RKO (cell line): ENCODE data around the gene MXD1.
"Not testable (repeated sequence)": the region's sequence is repeated elsewhere in the genome, so short reads cannot be mapped to it uniquely, and the experiment has no call there.

ENCODE experiments used
- DNase-seq: peaks from one replicate; pipeline ENCODE4 v3.0.0-alpha.2; 2016; ENCODE audit warnings: low spot score

The MXD1 gene

DNA sequence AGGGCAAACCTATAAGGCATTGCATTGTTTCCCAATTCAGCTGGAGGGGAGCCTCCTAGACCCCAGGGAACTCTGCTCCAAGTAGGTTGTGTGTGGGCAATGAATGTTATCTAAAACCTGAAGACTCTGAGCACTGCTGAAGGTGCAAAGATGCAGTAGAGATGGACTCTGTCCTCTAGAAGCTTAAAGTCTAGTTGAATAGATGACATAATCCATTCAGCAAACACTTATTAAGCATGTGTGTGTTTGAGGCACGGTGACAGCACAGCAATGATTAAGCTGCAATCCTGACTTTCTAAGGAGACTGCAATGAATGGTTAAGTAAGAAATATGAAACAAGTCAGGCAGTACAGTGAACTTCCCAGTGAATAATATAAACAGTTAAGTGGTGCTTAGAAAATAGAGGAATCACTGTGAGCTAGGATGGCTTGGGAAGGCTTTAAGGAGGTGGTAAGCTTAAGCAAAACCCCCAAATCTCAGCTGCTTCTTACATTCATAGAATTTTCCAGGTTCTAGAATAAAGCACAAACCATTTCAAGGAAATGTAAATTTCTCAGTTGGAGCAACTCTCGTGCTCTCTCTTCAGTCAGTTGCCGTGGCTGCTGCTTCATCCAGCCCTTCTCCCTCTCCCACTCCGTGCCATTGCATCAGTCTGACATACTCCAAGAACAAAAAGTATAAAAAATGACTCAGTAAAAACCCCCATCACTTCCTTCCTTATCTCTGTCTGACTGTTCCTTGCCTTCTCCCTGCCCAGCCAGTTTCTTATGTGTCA, 19.1 kb downstream of the MXD1 start:
- peak; percentile 85 for DNase-seq

DNA sequence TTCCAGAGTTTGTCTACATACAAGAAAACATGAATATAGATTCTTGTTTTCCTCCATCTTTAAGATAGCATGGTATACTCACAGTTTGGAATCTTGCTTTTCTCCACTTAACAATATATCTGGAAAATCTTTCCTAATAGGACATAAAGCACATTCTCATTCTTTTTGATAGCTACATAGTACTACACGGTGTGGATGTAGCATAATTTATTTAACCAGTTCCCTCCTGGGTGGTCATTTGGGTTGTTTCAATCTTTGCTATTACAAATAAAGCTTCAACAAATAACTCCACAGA, 19.7 kb downstream of the MXD1 start:
- DNase-seq, result no peak

DNA sequence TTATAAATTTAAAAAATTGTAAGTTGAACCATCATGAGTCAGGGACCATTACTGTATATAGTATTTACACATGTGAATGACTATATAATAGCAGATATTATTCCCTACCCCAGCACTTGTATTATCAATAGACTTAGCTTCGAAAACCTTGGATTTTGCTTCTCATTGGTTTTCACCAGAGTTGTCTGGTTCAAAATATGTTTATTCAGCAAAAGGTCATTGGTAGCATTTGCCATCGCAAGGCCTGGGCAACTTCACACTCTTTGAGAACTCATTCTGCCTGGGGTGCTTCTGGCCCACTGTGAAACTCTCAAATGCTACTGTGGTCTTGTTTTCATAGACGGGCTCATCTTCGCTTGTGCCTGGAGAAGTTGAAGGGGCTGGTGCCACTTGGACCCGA, 20.1 kb downstream of the MXD1 start:
- no peak for DNase-seq

DNA sequence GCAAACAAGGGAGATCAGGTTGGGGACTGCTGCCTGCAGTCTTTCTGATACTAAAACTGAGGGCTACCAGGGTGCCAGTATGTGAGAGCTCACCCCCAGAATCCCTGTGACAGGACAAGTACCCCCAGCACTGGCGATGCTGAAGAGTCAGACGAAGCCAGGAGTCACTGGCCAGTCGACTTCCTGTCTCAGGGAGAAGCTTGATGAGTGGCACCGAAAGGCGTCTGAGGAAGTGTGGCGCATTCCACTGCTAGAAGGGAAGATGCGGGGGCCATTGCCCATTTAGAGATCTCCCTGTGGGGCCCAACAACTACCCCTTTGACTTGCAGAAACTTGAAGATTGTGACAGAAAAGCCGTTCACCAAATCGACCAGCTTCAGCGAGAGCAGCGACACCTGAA, 22.0 kb downstream of the MXD1 start:
- no peak for DNase-seq

DNA sequence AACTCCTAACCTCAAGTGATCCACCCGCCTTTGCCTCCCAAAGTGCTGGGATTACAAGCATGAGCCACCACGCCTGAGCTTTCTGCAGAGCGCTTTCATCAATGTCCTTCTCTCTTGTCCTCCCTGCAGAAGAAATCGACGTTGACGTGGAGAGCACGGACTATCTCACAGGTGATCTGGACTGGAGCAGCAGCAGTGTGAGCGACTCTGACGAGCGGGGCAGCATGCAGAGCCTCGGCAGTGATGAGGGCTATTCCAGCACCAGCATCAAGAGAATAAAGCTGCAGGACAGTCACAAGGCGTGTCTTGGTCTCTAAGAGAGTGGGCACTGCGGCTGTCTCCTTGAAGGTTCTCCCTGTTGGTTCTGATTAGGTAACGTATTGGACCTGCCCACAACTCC, 23.1 kb downstream of the MXD1 start:
- no peak for DNase-seq

DNA sequence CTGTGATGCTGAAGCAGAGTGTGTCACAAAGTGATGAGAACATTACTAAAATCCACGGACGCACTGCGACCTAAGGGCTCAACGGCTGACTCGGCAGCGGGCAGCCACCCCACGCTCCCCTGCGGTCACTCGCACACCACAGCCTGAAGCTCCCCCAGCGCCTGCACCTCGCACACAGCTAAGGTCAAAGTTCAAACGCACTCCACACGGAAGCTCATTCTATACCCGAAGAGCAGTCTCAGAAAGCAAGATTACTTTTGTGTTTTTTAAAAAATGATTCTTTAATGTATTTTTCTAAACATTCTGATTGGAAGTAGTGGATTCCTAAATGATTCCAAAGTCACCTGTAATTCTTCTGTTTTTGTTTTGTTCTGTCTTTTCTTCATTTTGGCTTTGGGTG, 24.8 kb downstream of the MXD1 start:
- DNase-seq, result no peak

DNA sequence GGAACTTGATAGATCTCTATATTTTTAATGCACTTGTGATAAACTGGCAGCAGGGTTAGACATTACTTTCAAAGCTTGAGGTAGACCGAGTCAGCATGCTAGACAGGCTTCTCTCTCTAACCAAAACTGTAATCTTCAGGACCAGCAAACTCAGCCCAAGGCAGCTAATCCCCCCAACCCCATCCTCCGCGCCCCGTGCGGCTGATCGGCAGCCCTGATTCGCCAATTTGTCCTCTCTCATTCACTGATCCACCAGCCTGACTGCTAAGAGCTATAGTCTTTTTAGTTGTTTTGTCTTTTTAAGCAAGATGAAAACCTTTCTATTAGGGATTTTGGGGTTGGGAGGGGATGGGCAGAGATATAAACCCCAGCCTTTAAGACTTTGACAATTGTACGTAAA, 25.8 kb downstream of the MXD1 start:
- no peak for DNase-seq

DNA sequence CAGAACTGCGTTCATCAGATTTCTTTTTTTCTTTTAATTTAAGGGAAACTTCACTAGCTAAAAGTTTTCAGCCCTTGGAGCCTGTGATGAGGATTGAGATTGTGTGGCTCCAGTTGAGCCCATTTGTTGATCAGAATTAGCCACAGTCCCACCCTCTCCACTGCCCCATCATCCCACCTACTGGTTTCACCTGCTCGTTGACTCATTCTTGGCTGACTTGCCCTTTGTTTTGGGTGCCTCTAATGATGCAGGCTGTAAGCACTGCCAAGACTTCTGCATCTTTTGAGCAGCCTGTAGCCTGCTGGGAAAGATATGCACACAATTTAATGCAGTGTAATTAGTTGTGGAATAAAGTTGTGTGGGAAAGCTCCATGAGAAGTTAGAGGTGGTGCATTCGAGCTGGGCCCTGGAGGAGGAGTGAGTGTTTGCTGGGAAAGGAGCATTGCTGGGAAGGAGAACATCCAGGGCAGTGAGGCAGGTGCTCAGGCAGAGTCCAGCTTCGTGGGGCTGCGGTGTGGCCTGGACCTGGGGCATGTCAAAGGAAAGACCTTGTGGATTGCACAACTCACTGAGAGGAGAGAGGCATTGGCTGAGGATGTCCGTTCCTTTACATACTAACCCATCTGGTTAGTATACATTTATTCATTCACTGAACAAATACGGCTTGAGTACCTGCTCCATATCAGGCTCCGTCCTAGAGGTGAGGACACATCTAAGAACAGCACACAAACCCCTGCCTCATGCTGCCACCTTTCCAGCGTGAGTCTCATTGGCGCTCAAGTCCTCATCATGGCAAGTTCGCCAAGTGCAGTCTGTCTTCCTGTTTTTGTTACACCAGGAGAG, 28.3 kb downstream of the MXD1 start:
- DNase-seq, result no peak

DNA sequence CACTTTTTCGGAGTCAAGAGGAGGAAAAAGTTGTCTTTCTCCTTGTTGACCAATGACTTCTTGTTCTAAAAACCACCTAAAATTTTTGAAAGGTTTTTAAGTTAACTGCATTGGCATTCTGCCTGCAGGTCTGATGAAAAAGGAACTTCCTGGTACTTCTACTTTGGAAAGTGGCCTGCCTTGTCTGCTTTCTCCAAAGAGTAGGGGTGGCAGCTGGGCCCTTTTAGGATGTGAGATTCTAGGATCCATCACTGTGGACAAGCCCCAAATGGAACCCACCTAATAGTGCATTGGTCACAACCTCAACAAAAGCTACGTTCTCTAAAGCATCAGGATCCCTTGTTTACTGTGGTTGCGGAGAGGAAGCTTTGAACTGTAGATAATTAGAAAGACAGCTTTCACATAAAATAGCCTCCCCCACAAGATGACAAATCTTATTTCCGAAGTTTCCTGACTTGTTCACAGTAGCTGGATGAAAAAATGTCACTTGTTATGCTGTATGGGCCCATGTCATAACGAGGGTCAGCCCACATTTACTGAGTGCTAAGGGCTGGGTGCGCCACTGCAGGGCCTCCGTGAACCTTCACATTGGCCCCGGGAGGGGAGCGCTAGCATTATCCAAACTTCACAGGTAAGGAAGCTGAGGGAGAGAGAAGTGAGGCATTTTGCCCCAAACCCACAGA, 29.1 kb downstream of the MXD1 start:
- no peak for DNase-seq

DNA sequence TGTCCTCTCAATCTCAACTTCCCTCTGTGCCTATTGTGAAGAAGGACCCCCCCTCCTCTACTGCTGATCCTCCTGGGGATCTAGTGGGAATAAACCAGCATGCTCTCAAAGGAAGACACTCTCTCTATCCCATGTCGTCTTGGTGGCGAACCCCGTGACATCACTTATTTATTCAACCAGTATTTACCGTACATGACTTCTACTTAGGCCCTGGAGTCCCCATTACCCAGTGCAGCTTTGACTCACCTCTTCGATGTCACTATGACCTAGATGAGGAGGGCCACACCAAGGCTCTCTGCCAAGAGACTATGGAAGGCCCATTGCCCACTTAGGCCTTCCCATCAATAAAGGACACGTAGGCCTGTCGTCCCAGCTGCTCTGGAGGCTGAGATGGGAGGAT, 29.8 kb downstream of the MXD1 start:
- DNase-seq, result no peak

DNA sequence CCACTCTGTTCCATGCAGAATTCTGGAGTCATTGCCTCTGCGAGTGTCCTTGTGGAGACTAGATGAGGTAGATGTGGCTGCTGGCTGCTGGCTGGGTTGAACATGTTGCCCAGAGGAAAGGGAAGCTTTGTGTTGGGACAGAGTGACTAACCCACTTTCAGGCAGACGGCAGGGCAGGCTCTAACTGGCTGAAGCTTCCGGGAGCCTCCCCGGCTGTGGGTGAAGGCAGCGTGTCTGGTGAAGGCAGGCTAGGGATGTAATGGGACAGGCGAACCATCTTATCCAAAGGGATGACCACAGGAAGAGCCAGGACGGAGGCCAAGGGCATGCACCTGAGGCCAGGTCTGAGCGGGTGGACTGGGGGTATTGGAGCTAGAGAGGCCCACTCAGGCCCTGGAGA, 30.5 kb downstream of the MXD1 start:
- DNase-seq, result no peak

DNA sequence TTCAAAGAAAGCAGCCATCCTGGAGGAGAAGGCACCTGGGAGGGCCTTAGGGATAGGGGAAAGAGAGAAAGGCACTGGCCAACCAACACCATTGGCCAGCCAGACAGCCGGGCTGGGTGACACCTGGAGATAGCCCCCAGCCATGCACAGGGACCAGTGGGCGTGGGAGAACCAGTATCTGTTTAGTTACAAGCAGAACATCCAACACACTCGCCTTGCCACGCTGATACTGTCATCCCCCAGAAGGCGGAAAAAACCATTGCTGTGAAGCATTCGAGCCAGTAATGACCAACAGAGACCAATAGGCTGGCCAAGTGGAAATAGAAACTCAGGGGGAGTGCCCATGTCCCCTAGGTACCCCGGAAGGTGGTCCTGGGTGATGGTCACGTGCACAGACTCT, 31.0 kb downstream of the MXD1 start:
- no peak for DNase-seq

DNA sequence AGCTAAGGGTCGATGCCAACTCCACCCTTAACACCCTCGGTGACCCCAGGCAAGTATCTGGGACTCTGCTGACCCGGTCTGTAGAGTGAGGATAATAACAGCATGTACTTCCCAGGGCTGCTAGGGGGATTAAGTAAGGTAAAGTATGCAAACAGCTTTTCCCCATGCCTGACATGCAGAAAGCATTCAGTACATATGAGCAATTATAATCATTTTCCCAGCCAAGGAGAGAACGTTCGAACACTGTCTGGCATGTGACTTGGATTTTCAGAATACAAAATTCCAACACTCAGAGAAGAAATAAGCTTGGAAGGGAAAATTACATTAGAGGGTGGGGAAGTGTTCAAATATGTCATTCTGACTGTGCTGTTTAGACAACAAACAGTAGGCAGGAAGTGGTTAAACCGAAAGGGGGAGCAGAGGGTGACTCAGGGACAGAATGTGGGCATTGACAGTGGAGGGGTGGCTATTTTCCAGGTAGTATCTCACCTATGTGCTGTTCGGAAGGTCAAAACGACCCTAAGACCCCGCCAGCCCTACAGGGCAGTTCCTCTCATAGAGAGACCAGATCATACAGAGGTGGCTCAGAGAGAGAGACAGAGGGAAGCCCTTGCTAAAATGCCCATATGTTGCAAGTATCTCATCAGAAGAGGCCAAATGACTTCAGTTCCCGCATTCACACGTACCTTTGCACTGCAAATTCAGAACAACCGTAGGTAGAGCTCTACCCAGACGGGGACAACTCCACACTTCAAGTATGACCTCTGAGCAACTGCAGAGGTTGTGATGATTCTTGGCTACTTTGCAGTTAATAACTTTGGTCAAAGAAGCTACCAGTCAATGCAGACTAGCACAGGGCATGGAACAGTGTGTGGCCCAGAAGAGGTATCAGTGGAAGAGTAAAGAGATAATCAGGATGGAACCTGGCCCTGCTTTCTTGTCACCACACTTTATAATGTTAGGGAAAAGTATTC, 31.7 kb downstream of the MXD1 start:
- DNase-seq, result peak; percentile 51

DNA sequence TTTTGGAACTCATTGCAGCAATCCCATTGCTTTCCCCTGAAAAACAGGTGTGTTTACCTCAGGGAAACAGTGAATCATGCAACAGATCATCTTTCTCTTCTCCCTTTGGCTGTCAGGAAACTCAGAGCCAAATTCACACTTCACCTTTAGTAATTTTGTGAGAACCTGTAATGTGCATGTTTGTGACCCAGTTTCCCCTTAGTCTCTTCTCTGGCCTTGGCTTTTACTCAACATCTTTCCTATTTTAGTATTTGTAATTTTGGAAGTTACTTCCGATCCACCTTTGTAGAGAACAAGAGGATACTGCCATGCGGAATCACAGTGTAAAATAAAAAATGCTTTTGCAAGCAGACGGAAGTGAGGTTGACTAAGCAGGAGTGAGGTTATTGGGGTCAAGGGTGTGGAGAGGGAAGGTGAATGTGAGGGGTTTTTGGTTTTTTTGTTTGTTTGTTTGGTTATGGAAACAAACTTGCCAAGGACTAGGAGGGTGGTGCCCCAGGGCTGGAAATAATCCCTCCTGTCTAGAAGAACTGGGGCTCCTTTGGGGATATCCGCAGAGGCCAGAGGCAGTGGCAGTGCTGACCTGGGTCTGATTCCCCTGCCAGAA, 32.5 kb downstream of the MXD1 start:
- DNase-seq, result no peak

DNA sequence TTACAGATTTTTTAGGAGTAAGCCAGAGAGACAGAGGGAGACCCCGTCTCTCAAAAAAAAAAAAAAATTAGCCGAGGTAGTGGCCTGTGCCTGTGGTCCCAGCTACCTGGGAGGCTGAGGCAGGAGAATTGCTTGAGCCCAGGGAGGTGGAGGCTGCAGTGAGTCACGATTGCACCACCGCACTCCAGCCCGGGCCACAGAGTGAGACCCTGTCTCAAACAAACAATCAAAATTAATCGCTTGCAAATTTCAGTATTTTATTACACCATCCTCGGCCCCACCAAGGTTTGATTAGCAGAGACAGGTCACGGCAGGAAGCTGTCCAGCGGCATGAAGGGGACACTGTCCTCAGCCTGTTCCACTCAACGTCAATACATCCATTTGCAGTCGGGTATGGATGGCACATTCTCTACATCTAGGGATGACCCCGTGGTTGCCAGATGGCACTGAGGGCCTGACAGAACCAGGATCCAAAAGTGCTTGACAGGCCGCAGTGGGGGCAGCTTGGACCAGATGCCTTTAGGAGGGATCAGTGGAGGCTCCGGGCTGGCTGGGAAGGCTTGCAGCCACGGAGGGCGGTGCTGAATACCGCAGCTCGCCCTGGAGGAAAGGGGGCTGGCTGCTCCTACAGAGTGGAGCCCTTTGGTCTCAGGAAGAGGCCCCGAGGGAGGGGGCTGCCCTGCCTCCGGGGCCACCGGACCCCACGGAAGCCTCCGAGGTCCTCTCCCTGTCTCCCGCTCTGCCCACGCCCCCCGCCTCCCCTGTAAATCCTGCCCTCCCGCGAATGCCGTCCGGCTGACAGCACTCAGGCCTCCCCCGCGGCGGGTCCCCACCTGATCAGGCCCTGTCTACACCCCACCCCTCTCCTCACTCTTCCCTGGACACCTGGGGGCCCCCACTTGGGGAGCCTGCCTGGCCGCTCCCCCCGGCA, 33.4 kb downstream of the MXD1 start:
- DNase-seq, result no peak

DNA sequence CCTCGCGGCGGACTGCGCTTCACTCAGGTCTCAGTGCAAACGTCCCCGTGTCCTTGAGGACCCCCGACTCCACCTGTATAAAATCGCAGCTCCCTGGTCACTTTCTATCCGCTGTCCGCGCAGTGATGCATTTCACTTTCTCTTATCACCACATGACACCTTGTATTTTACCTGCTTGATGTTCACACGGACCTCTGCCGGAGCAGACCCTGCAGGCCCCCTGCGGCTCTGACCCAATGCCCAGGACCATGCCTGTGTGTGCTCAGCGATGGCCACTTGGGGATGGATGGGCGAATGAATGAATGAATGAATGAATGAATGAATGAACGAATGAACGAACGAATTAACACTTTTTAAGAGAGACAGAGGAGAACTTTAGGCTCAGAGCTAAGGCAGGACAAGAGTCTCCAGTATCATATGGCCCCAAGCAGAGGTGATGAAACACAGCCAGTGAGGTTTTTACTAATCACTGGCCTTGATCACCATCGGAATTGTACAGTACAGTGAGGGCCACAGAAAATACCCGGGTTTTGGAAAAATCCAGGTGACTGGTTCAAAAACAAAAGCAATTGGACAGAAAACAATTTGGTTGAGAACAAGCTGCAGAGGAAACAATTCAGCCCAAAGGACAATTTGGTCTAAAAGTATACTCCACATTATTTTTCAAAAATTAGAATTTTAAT, 34.2 kb downstream of the MXD1 start:
- DNase-seq, result no peak

DNA sequence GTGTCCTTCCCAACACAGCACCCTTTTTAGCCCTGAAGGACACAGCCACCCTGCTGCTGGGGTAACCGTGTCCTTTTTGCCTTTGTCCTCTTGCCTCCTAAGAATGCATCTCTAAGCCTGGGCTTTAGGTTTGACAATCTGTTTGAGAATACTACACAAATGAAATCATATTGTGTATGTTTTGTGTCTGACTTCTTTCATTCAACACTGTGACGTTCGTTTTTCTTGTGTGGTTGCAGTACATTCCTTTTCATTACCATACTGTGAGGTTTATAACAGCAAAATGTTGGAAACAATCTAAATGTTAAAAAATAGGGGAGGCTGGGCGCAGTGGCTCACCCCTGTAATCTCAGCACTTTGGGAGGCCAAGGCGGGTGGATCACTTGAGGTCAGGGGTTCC, 35.3 kb downstream of the MXD1 start:
- no peak for DNase-seq

DNA sequence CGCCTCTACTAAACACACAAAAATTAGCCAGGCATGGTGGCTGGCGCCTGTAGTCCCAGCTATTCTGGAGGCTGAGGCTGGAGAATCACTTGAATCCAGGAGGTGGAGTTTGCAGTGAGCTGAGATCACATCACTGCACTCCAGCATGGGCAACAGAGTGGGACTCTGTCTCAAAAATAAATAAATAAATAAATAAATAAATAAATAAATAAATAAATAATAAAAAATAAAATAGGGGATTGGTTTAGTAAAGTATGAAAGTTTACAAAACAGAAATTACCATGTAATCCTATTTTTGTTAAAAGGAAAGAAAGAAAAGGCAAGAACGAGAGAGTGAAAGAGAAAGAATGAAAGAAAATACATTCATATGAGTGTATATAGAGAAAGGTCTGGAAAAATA, 35.8 kb downstream of the MXD1 start:
- not testable (repeated sequence) for DNase-seq

DNA sequence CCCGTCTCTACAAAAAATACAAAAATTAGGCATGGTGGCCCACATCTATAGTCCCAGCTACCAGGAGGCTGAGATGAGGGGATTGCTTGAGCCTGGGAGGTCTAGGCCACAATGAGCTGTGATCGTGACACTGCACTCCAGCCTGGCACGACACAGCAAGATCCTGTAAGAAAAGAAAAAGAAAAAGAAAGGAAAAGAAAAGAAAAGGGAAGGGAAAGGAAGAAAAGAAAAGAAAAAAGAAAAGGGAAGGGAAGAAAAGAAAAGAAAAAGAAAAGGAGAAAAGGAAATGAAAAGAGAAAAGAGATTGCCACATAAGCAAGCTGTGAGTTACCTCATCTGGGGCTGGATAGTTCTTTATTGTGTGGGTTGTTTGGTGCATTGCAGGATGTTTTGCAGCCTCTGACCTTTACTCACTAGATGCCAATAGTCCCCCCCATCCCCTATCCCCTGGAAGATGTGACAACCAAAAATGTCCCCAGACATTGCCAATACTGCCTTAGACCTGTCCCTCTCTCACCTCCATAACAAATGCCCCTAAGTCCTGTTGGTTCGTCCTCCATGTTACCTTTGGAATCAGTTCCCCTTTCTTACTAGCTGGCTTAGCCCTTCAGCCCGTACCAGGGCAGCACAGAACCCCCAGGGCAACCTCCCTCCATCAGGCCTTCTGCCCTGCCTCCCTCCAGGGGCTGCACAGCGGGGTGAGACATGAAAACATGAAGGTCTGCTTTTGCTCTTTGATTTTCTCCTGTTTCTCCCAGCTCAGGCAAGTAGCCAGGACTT, 37.6 kb downstream of the MXD1 start:
- DNase-seq, result no peak
